G401 (cell line): Measurements from ENCODE around the gene OXA1L. TPM values are rescaled to one million over a fixed set of nuclear protein-coding genes. Genes with fewer than 3 reads are reported as not detected.
"Not testable (repeated sequence)": the region's sequence is repeated elsewhere in the genome, so short reads cannot be mapped to it uniquely, and the experiment has no call there.

ENCODE experiments used
- DNase-seq: peaks from one replicate; pipeline ENCODE4 v3.0.0-alpha.2; 2015; ENCODE audit warnings: low spot score
- in situ Hi-C: cut with HindIII; loops from 2 replicates; pipeline ENCODE4 v1.10.0; 2016; ENCODE audit warnings: low sequenced_read_pairs, mixed read lengths
- total RNA-seq: library from RNA; depleted of rRNA; stranded (reverse); fragments of >200 nt; shearing (Covaris generic); gene quantifications from 2 replicates; pipeline ENCODE4 v1.2.3, GENCODE V29; 2014; rRNA removed

Gene OXA1L
- total RNA-seq: 187 and 240 TPM in 2 replicates

DNA sequence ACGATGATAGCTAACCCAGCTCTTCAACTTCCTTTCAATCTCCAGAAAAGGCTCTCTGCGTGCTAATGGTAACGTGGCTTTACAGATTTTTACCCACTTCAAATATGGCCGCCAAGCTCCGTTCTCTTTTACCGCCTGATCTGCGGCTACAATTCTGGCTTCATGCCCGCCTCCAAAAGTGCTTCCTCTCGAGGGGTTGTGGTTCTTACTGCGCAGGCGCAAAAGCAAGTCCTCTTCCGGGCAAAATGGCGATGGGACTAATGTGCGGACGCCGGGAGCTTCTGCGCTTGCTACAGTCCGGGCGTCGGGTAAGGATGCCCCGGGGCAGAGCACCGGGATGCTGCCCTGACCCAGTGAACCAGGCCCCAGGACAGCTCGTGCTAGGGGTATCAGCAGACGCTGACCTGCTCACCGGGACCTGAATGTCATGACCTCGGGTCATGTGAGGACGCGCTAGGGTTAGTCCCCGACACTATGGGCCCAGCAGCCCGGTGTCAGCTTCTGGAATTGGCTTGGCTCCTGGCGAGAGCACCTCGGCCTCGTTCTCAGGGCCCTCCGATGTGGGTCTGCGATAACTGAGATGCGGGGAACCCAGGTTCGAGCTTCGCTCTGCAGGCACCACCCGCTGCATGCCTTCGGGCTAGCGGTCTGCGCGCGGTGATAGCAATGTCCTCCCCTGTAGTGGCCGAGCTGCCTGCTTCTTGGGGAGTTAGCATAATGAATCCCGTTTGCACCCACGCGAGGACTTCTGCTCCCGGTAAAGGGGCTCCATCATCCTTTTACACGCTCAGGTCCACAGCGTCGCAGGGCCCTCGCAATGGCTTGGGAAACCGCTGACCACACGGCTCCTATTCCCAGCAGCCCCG, at the start of gene OXA1L:
TSS of gene OXA1L (plus strand) at position 232 of the 866 bp plus-strand sequence. CDS start at position 246, 14 bp downstream.
- in situ Hi-C loops: no loop called here
- DNase-seq: peak; percentile 96

DNA sequence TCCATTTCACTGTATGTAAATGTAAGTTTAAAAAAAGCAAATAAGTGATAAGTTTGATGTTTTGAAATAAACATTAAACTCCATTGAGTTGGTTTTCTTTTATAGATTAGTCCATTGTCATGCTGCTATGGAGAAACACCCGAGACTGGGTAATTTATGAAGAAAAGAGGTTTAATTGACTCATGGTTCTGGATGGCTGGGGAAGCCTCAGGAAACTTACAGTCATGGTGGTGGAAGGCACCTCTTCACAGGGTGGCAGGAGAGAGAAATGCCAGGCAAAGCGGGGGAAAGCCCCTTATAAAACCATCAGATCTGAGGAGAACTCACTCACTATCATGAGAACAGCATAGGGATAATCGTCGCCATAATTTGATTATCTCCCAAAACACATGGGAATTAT, 48.4 kb upstream of the OXA1L start:
- no peak for DNase-seq
- in situ Hi-C loops: no loop called here

DNA sequence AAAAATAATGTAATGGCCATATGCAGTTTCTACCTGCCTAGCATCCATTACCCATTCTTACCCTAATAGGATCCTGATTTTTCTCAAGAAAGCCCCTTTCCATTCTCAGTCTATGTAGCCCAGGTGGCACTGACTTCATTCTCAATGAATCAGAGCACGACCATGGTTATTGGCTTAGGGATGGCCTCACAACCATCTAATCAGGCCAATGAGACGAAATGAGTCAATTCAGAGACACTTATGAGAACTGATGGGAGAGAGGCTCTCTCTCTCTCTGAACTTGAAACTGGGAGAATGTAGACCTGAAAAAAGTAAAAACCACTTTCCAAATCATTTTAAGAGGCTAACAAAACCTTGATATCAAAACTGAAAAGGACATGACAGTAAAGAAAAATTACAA, 45.3 kb upstream of the OXA1L start:
- DNase-seq: no peak
- in situ Hi-C loops: no loop called here

DNA sequence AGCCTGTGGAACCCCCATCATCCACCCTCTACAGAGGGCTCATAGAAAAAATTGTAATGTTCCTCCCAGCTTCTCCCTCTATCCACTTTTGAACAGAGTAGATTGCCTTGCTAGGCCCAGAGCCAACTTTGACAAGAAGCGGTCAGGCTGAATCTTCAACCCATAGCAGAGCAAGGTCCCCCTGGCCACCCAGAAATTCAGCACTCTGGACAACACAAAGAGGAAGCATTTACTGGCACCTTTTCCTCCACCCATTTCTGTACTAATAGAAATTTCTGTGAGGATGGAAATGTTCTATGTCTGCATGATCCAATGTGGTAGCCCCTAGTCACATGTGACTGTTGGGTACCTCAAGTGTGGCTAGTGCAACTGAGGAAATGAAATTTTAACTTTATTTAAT, 42.7 kb upstream of the OXA1L start:
- no peak for DNase-seq
- in situ Hi-C loops: no loop called here

DNA sequence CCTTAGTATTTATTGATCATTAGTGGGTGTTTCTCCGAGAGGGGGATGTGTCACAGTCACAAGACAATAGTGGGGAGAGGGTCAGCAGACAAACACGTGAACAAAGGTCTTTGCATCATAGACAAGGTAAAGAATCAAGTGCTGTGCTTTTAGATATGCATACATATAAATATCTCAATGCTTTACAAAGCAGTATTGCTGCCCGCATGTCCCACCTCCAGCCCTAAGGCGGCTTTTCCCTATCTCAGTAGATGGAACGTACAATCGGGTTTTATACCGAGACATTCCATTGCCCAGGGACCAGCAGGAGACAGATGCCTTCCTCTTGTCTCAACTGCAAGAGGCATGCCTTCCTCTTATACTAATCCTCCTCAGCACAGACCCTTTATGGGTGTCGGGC, 41.6 kb upstream of the OXA1L start:
- in situ Hi-C loops, DNase-seq: not testable (repeated sequence)

DNA sequence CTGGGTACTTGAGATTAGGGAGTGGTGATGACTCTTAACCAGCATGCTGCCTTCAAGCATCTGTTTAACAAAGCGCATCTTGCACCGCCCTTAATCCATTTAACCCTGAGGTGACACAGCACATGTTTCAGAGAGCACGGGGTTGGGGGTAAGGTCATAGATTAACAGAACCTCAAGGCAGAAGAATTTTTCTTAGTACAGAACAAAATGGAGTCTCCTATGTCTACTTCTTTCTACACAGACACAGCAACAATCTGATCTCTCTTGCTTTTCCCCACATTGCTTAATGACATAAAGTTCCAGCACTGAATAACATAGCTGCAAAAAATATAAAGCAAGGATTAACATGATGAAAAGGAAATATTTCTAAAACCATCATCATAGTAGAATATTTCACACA, 41.1 kb upstream of the OXA1L start:
- DNase-seq, in situ Hi-C loops: not testable (repeated sequence)

DNA sequence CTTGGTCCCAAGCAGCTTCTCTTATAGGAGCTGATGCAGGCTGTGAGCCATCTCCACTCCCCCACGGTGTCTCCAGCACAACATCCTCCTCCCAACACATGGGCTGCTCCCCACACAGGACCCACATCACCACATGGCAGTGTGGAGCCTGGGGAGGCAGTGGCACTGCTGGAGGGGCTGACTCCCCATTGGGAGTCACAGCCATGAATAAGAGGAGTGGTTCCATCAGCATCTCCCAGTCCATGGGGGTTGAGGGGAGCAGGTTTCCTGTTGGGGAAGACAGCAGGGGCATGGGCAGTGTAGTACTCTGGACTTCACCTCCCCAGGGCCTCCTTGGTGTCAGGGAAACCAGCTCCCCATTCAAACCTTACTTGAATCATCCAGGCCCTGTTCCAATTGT, 40.5 kb upstream of the OXA1L start:
- in situ Hi-C loops: no loop called here
- no peak for DNase-seq

DNA sequence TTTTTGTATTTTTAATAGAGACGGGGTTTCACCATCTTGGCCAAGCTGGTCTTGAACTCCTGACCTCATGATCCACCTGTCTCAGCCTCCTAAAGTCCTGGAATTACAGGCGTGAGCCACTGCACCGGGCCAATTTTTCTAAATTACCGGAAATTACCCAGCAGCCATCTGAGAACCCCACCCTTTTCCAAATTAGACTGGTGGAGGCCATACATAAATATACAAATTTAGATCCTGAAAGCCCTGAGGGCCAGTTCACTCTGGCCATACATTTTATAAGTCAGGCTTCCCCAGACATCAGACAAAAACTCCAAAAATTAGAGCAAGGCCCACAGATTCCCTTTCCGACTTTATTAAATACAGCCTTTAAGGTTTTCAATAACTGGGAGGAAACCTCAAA, 34.4 kb upstream of the OXA1L start:
- DNase-seq, in situ Hi-C loops: not testable (repeated sequence)

DNA sequence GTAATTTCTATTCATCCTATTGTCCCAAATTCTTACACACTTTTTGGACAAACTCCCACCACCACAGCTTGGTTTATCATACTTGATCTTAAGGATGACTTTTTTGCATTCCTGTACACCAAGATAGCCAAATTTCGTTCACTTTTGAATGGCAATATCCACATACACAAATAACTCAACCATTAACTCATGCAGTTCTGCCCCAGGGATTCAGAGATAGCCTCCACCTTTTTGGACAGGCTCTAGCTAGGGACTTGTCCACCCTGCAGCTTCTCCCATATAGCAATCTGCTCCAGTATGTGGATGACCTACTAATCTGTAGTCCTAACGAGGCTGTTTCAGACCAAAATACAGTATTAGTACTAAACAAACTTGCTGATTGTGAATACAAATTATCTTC, 32.7 kb upstream of the OXA1L start:
- in situ Hi-C loops: no loop called here

DNA sequence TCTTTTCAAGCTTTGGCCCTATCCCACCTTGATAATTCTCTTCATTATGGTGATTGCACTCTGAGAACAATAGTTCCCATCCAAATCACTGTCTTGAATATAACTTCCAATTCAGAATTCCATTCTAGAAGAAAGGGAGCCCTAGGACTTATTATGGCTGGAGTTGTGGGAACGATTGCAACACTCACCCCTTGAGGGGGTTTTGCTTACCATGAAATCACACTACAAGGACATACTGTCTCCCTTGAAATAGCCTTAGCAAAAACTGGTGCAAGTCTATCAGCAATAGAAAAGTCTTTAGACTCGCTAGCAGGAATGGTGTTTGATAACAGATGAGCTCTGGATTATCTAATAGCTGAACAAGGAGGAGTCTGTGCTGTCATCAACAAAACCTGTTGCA, 31.4 kb upstream of the OXA1L start:
- no peak for DNase-seq
- in situ Hi-C loops: no loop called here

More for the DNA sequence above, 32.7 kb upstream of the OXA1L start:
- DNase-seq: no peak

DNA sequence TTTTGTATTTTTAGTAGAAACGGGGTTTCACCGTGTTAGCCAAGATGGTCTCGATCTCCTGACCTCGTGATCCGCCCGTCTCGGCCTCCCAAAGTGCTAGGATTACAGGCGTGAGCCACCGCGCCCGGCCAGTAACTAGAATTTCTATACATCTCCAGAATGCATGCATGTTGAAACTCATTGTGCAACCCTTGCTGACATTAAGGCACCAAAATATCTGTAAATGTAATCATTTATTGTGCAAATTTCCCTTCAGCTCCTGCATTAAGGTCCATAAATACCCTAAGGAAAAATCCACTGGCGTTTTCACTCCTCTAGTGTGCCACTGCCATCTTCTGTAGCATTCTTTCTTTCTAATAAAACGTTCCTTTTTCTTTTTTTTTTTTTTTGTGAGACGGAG, 30.1 kb upstream of the OXA1L start:
- DNase-seq, in situ Hi-C loops: not testable (repeated sequence)

DNA sequence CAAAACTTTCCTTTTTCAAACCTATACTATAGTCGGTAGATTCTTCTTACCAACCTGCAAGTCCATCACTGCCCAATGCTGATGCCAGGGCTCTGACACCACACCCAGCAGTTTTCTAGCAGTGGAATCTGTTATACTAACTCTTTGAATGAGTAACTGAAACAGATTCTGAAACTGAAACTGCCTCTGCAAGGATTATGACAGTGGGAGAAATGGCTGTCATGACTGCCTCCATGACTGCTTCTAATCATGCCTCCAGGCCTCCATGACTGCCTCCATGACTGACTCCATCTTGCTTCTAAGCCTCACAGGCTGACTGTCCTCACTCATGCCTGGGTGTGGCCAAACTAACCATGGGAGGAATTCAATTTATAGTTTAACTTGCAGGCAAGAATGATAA, 29.4 kb upstream of the OXA1L start:
- in situ Hi-C loops: no loop called here

DNA sequence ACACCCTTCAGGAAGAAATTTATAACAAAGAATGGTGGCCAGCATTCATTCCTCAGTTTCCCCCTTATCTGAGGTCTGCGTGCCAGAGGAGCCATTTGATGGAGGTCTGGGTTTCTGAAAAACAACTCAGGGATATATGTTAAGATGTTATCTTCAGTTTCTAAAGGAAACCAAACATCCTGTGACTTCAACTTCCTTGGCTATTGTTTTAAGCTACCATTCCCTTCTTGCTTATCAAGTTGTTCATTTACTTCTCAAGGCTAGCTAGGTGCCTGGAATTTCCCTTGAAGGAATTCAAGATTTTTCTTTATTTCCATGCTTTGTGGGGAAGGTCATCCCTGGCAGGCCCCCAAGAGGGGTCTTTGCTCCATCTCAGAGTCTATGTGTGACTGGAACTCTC, 27.1 kb upstream of the OXA1L start:
- in situ Hi-C loops: no loop called here

More for the DNA sequence above, 29.4 kb upstream of the OXA1L start:
- DNase-seq: no peak

DNA sequence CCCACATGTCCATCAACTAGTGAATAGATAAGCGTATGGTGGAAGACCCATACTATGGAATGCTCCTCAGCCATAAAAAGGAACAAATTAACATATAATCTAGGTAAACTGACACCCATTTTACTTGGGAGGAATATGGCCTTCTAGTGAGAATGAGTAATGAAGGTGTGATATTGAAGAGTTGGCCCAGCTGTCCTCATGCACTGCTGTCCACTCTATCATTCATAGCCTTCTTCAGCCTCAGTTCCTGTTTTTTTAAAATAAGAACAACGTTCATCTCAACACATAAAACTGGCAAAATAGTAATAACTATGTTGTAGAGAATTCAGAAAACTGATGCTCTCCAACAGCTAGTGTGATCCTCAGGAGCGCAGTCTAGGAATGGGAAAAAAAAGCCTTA, 26.5 kb upstream of the OXA1L start:
- in situ Hi-C loops: no loop called here
- DNase-seq: no peak

More for the DNA sequence above, 27.1 kb upstream of the OXA1L start:
- no peak for DNase-seq

DNA sequence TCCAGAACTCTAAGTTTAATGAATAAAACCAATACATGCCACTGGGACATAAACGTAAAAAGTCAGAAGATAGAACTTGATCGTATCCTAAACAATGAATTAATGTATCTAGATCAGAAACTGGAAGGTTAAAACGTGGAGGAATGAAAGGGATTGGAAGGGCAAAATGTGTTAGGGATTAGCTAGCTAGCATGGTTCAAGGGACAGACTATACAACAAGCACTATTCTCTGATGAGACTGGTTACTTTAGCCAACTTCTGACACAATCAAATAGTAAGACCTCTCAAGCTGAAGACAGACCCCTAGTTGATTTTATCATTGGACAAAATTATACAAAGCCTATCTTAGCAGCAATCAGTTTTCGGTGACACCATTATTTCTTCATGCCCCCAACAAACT, 18.7 kb upstream of the OXA1L start:
- in situ Hi-C loops: no loop called here
- no peak for DNase-seq

DNA sequence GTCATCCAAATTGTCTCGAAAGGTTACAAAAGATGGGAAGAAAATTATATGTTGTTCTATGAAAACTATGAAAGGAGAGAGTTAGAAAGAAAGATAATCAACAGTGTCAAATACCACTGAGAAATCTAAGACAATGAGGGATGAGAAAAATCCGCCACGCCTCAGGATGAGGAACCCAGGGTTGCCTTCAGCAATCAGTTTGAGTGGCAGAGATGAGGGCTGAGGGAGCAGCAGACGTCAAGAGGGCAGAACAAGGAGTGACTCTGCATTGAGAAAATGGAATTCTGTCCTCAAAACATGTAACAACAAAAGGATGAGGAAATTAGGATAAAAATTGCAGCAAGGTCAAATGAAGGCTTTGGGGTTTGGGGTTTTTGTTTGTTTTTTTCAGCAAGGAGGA, 18.3 kb upstream of the OXA1L start:
- in situ Hi-C loops: no loop called here
- DNase-seq: no peak

DNA sequence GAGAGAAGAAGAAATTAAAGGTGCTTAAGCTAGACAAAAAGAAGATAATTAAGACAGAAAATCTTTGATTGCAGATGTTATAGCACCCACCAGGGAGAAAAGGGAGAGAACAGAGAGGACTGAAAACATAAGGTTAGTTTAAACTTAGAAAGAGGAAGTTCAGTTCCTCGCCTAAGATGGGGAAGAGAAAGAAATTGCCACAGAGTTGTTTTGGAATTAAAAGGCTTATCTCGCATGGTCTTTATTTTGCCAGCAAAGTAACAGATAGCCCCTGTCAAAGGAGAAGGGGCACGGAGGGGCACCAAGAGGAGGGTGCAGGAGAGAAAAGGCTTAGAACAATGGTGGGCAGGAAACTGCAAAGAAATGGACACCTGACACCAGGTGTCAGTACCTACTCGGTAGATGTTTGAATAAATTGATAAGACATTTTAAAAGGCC, 17.8 kb upstream of the OXA1L start:
- in situ Hi-C loops: no loop called here
- DNase-seq: no peak

DNA sequence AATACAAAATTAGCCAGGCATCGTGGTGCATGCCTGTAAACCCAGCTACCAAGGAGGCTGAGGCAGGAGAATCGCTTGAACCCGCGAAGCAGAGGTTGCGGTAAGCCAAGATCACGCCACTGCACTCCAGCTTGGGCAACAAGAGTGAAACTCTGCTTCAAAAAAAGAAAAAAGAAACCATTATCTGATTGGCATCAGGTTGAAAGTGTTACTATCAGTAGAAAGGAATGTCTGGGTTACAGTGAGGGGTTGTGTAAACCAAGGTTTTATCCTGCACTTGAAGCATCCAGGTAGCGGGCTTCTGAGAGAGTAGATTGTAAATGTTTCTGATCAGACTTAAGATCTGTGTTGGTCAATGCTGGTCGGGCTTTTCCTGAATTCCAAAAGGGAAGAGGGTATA, 14.1 kb upstream of the OXA1L start:
- no peak for DNase-seq
- in situ Hi-C loops: no loop called here

DNA sequence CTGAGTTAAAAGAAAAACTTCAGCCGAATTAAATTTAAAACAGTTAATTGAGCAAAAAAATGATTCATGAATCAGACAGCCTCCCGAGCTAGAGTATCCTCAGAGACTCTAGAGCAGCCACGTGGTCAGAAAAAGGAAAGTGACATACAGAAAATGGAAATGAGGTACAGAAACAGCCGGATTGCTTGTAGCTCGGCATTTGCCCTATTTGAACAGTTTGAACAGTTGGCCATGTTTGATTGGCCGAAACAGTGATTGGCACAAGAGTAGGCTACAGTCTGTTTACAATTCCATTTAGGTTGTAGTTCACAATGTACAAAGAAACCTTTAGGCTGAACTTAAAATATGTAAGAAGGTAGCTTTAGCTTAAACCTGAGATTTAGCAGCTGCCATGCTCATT, 12.9 kb upstream of the OXA1L start:
- DNase-seq: no peak

DNA sequence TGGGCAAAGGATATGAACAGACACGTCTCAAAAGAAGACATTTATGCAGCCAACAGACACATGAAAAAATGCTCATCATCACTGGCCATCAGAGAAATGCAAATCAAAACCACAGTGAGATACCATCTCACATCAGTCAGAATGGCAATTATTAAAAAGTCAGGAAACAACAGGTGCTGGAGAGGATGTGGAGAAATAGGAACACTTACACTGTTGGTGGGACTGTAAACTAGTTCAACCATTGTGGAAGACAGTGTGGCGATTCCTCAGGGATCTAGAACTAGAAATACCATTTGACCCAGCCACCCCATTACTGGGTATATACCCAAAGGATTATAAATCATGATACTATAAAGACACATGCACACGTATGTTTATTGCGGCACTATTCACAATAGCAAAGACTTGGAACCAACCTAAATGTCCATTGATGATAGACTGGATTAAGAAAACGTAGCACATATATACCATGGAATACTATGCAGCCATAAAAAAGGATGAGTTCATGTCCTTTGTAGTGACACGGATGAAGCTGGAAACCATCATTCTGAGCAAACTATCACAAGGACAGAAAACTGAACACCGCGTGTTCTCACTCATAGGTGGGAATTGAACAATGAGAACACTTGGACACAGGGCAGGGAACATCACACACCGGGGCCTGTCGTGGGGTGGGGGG, 8.4 kb upstream of the OXA1L start:
- in situ Hi-C loops, DNase-seq: not testable (repeated sequence)

More for the DNA sequence above, 12.9 kb upstream of the OXA1L start:
- in situ Hi-C loops: no loop called here
